Sciatic nerve (tissue), 2 donors: ENCODE data around the gene OLFM3. TPM values are rescaled to one million over a fixed set of nuclear protein-coding genes. Genes with fewer than 3 reads are reported as not detected.

Experiments
- ATAC-seq: fragments of 200-7000 bp; cut with Tn5 transposase; one replicate; pipeline ENCODE4 v1.9.1; 2020; ENCODE audit warnings: mild to moderate bottlenecking, moderate library complexity
- DNase-seq: peaks from one replicate; pipeline ENCODE4 v3.0.0-alpha.2; 2020; ENCODE audit warnings: low spot score
- intact Hi-C: fragments of 100-400 bp; cut with DNase I; formaldehyde crosslinking; loops from one replicate; pipeline ENCODE4 v1.14.2; 2022
- total RNA-seq: library from RNA; stranded (reverse); fragmentation: NEBNext Ultra II Directional; extraction: Animal tissue kit (Norgen Biotek cat#: 25700); gene quantifications from one replicate; pipeline ENCODE4 v1.2.1, GENCODE V29; 2021
- donor health status: DM: no; HTN: no; CAD: no.
- donor health status: DM: no; HTN: no; CAD: no.

Gene OLFM3
- total RNA-seq: not detected

GRCh38 chr1:101996825-101997465 lies at the start of gene OLFM3:
Gene OLFM3 (minus strand): TSS chr1:101996926.
- DNase-seq (no peak), ATAC-seq (no peak)
- intact Hi-C loops: no loop called here

GRCh38 chr1:102045752-102046151 lies 49.0 kb upstream of the OLFM3 start:
- DNase-seq (no peak), ATAC-seq (no peak)
- intact Hi-C loops: no loop called here

GRCh38 chr1:102032534-102032933 lies 35.8 kb upstream of the OLFM3 start:
- DNase-seq (no peak), ATAC-seq (no peak)
- intact Hi-C loops: no loop called here

GRCh38 chr1:102019530-102019929 lies 22.8 kb upstream of the OLFM3 start:
- intact Hi-C loops: no loop called here
- ATAC-seq (no peak), DNase-seq (no peak)

DNA sequence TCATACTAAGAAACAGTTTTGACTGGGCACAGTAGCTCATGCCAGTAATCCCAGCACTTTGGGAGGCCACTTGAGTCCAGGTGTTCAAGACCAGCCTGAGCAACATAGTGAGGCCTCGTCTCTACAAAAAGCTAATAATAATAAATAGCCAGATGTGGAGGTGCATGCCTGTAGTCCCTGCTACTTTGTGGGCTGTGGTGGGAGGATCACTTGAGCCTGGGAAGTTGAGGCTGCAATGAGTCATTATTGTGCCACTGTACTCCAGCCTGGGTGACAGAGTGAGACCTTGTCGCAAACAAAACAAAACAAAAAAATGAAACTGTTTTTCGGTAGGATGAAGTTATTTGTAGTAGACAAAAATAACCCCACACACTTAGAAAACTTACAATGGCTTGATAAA lies 19.0 kb upstream of the OLFM3 start:
- ATAC-seq: no peak
- DNase-seq: no peak
- intact Hi-C loops: no loop called here

DNA sequence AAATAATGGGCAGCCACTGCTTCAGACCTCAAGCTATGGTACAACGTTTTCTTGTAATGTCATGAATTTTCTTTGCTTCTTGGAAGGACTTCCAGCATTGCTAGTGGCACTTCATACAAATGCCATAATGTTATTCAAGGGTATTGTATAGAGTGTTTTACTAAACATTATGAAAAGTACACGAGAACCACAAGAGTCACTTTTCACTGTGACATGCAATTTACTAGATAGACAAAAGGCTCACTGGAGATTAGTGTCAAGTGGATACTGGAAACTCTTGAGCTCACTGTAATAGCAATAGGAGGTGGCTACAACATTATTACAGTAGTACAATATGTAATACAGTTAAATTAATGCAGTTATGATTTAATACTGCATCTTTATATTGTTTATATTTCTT lies 5.3 kb upstream of the OLFM3 start:
- intact Hi-C loops: no loop called here
- no peak for ATAC-seq

GRCh38 chr1:101995984-101996745 lies 561 bp downstream of the OLFM3 start:
- intact Hi-C loops: no loop called here
- no peak for ATAC-seq
- DNase-seq: no peak

More for the DNA sequence above, 5.3 kb upstream of the OLFM3 start:
- no peak for DNase-seq

DNA sequence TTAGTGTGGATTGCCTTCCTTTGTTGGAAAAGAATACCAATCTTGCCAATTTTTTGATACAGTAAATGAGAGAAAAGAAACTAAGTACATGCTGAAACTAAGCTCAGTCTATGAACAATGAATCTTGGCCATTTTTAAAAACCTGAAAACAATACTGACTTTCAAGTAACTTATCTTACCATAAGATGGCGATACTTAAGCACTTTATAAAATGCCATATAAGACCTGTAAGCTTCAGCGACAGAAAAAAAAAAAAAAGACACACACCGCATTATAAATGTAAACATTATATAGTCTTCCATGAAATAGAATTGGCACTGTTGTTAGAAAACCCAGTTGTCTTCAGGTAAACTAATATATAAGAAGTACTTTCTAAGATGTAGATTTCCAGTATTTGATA lies 3.0 kb downstream of the OLFM3 start:
- intact Hi-C loops: no loop called here
- ATAC-seq: no peak
- no peak for DNase-seq

GRCh38 chr1:101992821-101993575 lies 3.7 kb downstream of the OLFM3 start:
- DNase-seq (no peak), ATAC-seq (no peak)
- intact Hi-C loops: no loop called here

DNA sequence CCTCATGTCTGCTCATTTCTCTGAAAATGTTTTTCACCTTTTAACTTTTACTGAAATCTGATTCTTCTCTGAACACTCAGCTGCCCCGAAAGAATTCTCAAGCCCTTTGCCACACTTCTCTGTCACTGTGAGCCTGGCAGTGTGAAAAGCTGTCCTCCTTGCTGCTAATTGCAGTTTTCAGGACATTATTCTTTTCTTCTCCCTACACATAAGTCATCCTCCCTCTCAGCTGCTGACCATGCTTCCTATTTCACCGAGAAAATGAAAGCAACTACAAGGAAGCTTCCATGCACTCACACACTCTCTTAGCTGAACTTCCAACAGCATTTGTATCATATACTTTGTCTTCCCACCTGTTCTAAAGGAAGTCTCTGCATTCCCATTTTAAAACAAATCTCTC lies 15.8 kb downstream of the OLFM3 start:
- intact Hi-C loops: no loop called here
- DNase-seq (no peak), ATAC-seq (no peak)

GRCh38 chr1:101977266-101977665 lies 19.5 kb downstream of the OLFM3 start:
- intact Hi-C loops: no loop called here
- ATAC-seq: no peak
- DNase-seq: no peak

DNA sequence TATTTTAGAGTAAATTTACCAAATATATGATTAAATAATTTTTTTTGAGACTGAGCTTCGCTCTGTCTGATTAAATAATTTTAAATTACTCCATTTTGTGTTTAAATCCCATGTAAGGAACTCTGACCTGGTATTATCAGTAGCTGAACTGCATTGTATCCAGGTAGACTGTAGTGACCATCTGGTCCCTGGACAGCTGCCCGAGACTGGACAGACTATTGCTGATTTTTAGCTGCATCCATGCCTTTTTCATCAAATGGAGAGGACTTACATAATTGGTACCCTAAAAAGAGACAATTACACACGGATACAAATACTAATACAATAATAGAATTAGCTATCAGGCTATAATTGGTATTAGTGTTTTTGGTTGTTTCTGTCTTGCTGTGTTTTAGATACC lies 20.6 kb downstream of the OLFM3 start:
- intact Hi-C loops: no loop called here
- ATAC-seq (no peak), DNase-seq (no peak)

- ATAC-seq (no peak), DNase-seq (no peak)
- intact Hi-C loops: no loop called here
Measured at GRCh38 chr1:101975371-101975770, 21.4 kb downstream of the OLFM3 start.

GRCh38 chr1:101974599-101975274 lies 22.0 kb downstream of the OLFM3 start:
- intact Hi-C loops: no loop called here
- ATAC-seq (no peak), DNase-seq (no peak)

DNA sequence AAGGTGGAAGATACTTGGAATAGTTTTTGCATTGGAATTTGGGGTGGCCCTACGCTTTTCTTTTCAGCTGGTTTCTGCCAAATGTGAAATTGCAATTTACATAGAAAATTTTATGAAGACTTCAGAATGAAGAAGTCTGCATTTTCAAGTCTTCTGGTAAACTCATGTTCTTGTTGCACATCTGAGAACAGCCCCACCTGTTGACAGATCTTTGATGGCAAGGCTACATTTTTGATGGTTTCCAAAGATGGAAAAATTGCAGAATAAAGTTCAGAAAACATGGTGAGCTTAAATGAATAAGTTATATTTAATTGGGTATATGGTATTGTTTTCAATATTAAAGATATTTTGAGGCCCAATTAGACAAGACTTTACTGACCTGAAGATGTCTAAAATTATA lies 25.4 kb downstream of the OLFM3 start:
- ATAC-seq (no peak), DNase-seq (no peak)
- intact Hi-C loops: no loop called here

DNA sequence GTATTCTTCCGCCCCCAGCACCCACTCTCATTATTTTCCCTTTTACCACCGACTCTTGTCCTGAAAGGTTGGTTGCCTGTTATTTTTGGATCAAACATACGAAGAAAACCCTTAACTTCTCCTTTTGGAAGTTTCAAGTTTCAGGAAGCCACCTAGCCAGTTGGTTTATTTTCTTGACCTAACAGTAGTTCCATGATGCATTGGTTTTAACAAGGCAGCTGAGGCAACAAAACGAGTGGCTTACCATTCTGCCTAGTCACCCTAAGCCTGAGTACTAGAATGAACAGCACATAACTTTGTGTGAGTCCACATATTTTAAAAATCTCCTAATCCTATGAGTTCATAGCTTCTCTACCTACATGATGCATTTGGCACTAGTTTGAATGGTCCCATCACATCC lies 28.9 kb downstream of the OLFM3 start:
- ATAC-seq (no peak), DNase-seq (no peak)
- intact Hi-C loops: no loop called here

GRCh38 chr1:101965341-101965740 lies 31.4 kb downstream of the OLFM3 start:
- no peak for ATAC-seq
- intact Hi-C loops: no loop called here
- no peak for DNase-seq

- DNase-seq (no peak), ATAC-seq (no peak)
- intact Hi-C loops: no loop called here
Measured at GRCh38 chr1:101964708-101965107, 32.0 kb downstream of the OLFM3 start.

DNA sequence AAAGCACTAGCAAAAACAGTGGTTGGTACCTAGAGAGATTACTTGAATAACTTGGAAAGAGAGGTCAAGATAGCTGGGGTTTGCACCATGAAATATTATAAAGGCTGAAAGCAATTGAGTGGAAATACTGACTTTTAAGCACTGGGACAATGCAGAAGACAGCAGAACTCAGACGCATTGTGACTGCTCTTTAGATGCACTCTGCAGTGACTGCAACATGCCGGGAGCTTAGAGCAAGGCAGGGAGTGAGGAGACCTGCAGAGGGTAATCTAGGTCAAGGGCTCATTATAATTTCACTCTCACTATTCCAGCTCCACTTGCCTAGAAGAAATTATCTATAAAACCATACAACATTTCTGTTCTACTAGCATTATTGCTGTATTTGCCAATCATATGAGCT lies 36.6 kb downstream of the OLFM3 start:
- ATAC-seq: no peak
- intact Hi-C loops: no loop called here
- DNase-seq: no peak

DNA sequence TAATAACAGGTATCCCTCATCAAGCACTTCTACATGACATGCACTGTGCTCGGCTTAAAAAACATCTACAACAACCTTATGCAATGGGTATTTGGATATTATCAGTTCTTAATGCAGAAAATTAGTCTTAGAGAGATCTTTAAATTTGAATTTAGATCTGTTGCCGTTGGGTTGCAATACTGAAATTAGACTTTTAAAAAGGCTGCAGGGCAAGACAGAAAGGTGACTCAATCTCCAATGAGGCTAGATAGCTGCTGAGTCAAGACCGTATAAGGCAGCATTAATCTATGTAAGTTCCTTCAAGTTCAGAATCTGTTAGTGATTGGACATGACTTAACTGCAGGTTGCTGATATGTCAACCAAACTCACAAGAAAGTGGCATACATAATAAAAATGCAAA lies 37.3 kb downstream of the OLFM3 start:
- DNase-seq: no peak
- no peak for ATAC-seq
- intact Hi-C loops: no loop called here
